MM.1S (cell line): ENCODE measurements around the gene ZNF555.
"Not testable (repeated sequence)": the region's sequence is repeated elsewhere in the genome, so short reads cannot be mapped to it uniquely, and the experiment has no call there.

Experiments
- DNase-seq: peaks from one replicate; pipeline ENCODE4 v3.0.0-alpha.2; 2015
- H2AFZ ChIP-seq: fragments of 300-600 bp; sonication (generic); 2 replicates; pipeline ENCODE4 v1.6.0; 2016; ENCODE audit warnings: antibody characterized with exemption, low read length
- H3F3A ChIP-seq: fragments of 300-600 bp; sonication (generic); 2 replicates; pipeline ENCODE4 v1.6.1; 2016; ENCODE audit warnings: mild to moderate bottlenecking, antibody characterized with exemption, low read length, moderate library complexity, mixed read lengths; ENCODE audit not compliant: insufficient read depth
- H3K27ac ChIP-seq: fragments of 300-600 bp; sonication (generic); 2 replicates; pipeline ENCODE4 v1.5.1; 2016; ENCODE audit warnings: mild to moderate bottlenecking, low read length
- H3K27me3 ChIP-seq: fragments of 300-600 bp; sonication (generic); replicated peaks from 2 replicates; pipeline ENCODE4 v1.6.0; 2016; ENCODE audit warnings: low read length; ENCODE audit not compliant: insufficient read depth
- H3K36me3 ChIP-seq: fragments of 300-600 bp; sonication (generic); replicated peaks from 2 replicates; pipeline ENCODE4 v1.6.1; 2016; ENCODE audit warnings: mild to moderate bottlenecking, low read length, mixed read lengths; ENCODE audit not compliant: insufficient read depth
- H3K4me1 ChIP-seq: fragments of 300-600 bp; sonication (generic); 2 replicates; pipeline ENCODE4 v1.6.1; 2016; ENCODE audit warnings: low read length, mixed read lengths
- H3K4me2 ChIP-seq: fragments of 300-600 bp; sonication (generic); 2 replicates; pipeline ENCODE4 v1.6.0; 2016; ENCODE audit warnings: low read depth, low read length
- H3K4me3 ChIP-seq: fragments of 300-600 bp; sonication (generic); 2 replicates; pipeline ENCODE4 v1.5.1; 2016; ENCODE audit warnings: low read length, mixed read lengths
- H3K79me2 ChIP-seq: fragments of 300-600 bp; sonication (generic); 2 replicates; pipeline ENCODE4 v1.6.1; 2016; ENCODE audit warnings: mixed run types, low read length, mixed read lengths
- H3K9ac ChIP-seq: fragments of 300-600 bp; sonication (generic); 2 replicates; pipeline ENCODE4 v1.6.1; 2016; ENCODE audit warnings: low read length, mixed read lengths
- H3K9me2 ChIP-seq: fragments of 300-600 bp; sonication (generic); replicated peaks from 2 replicates; pipeline ENCODE4 v1.6.1; 2016; ENCODE audit warnings: mild to moderate bottlenecking, low read length, mixed read lengths; ENCODE audit not compliant: insufficient read depth
- H3K9me3 ChIP-seq: fragments of 300-600 bp; sonication (generic); replicated peaks from 2 replicates; pipeline ENCODE4 v1.6.1; 2016; ENCODE audit warnings: mild to moderate bottlenecking, low read length, mixed read lengths; ENCODE audit not compliant: insufficient read depth
- H4K20me1 ChIP-seq: fragments of 300-600 bp; sonication (generic); 2 replicates; pipeline ENCODE4 v1.6.1; 2016; ENCODE audit warnings: mild to moderate bottlenecking, low read length, moderate library complexity, mixed read lengths; ENCODE audit not compliant: insufficient read depth
- EZH2 ChIP-seq: fragments of 300-600 bp; sonication (generic); optimal IDR thresholded peaks from 2 replicates; pipeline ENCODE3; 2017; ENCODE audit warnings: low read depth, mild to moderate bottlenecking, antibody characterized with exemption, low read length, mixed read lengths
- EZH2phosphoT487 ChIP-seq: fragments of 300-600 bp; sonication (generic); IDR thresholded peaks from 2 replicates; pipeline ENCODE4 v1.6.1; 2018; ENCODE audit warnings: antibody characterized with exemption, low read length
- TF ChIP-seq, protein P1 (sequence below): fragments of 300-600 bp; sonication (generic); IDR thresholded peaks from 2 replicates; pipeline ENCODE4 v1.5.1; 2016; ENCODE audit warnings: antibody characterized with exemption, low read length, mixed read lengths

Gene ZNF555

DNA sequence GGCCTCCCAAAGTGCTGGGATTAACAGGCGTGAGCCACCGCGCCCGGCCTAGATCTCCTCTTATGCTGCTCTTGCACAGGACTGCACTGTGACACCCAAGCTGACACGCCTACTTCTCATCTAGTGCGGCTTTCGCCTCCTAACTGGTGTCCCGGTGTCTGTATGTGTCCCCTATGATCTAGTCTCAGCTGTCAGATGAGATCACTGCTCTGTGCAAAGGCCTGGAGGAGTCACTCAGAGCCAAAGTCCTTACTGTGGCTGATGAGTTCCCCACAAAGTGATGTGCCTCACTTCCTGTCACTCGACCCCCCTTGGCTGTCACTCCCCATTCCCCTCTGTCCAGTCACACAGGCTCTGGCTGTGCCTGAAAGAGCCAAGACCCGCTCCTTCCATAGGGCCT, 28.3 kb downstream of the ZNF555 start:
- H3K9ac ChIP-seq: no peak overlapping the region
- no peak overlapping the region for H3K4me3 ChIP-seq
- no peaks in the 10 kb centered on the region for H3K4me1 ChIP-seq
- TF ChIP-seq, protein P1, sequence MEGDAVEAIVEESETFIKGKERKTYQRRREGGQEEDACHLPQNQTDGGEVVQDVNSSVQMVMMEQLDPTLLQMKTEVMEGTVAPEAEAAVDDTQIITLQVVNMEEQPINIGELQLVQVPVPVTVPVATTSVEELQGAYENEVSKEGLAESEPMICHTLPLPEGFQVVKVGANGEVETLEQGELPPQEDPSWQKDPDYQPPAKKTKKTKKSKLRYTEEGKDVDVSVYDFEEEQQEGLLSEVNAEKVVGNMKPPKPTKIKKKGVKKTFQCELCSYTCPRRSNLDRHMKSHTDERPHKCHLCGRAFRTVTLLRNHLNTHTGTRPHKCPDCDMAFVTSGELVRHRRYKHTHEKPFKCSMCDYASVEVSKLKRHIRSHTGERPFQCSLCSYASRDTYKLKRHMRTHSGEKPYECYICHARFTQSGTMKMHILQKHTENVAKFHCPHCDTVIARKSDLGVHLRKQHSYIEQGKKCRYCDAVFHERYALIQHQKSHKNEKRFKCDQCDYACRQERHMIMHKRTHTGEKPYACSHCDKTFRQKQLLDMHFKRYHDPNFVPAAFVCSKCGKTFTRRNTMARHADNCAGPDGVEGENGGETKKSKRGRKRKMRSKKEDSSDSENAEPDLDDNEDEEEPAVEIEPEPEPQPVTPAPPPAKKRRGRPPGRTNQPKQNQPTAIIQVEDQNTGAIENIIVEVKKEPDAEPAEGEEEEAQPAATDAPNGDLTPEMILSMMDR: no peak
- TF ChIP-seq EZH2: no peak
- no peak for TF ChIP-seq EZH2phosphoT487
- no peaks in the 10 kb centered on the region for H3K9me2 ChIP-seq
- no peak for DNase-seq
- H2AFZ ChIP-seq: no peak overlapping the region
- H3K36me3 ChIP-seq: no peaks in the 10 kb centered on the region
- no peak overlapping the region for H3K27ac ChIP-seq
- no peaks in the 10 kb centered on the region for H4K20me1 ChIP-seq
- H3K4me2 ChIP-seq: no peak overlapping the region
- H3F3A ChIP-seq: no peaks in the 10 kb centered on the region
- H3K9me3 ChIP-seq: no peaks in the 10 kb centered on the region
- H3K79me2 ChIP-seq: no peaks in the 10 kb centered on the region
- H3K27me3 ChIP-seq: peaks cover 38% of the 10 kb centered on the region

DNA sequence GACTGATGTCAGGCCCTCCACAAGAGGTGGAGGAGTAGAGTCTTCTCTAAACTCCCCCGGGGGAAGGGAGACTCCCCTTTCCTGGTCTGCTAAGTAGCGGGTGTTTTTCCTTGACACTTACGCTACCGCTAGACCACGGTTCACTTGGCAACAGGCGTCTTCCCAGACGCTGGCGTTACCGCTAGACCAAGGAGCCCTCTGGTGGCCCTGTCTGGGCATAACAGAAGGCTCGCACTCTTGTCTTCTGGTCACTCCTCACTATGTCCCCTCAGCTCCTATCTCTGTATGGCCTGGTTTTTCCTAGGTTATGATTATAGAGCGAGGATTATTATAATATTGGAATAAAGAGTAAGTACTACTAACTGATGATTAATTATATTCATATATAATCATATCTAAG, 30.9 kb downstream of the ZNF555 start:
- TF ChIP-seq, protein P1: peak; percentile 15
- not testable (repeated sequence) for H3K36me3 ChIP-seq, H3K79me2 ChIP-seq, DNase-seq, H3K9me3 ChIP-seq, H2AFZ ChIP-seq, H3K27ac ChIP-seq, H3K9me2 ChIP-seq, H3K4me3 ChIP-seq, H3K4me2 ChIP-seq, H3K9ac ChIP-seq, H3F3A ChIP-seq, H3K4me1 ChIP-seq, H4K20me1 ChIP-seq
- H3K27me3 ChIP-seq: peaks cover 26% of the 10 kb centered on the region; the same call in 1 of the 2 replicates

DNA sequence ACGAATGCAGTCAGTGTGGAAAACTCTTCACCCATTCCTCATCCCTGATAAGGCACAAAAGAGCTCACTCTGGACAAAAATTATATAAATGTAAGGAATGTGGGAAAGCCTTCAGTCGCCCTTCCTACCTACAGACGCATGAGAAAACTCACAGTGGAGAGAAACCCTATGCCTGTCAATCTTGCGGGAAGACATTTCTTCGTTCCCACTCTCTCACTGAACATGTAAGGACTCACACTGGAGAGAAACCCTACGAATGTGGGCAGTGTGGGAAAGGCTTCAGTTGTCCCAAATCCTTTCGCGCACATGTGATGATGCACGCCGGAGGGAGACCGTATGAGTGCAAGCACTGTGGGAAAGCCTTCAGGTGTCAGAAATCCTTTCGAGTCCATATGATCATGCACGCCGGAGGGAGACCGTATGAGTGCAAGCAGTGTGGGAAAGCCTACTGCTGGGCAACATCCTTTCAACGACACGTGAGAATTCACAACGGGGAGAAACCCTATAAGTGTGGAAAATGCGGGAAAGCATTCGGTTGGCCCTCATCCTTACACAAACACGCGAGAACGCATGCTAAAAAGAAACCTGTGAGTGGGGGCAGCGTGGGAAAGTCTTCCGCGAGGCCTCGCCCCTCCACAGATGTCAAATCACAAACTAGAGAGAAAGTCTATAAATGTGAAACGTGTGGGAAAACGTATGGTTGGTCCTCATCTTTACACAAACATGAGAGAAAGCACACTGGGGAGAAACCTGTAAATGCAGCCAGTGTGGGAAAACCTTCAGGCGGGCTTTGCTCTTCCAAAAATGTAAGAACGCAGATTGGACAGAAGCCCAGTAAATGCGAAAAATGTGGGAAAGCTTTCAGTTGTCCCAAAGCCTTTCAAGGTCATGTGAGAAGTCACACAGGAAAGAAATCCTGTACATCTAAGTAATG, 36.4 kb downstream of the ZNF555 start:
- Histone ChIP-seq H3K27me3 (peaks cover 44% of the 10 kb centered on the region), H3K4me1 (no peaks in the 10 kb centered on the region), H3K9ac (no peak overlapping the region), H3K9me2 (no peaks in the 10 kb centered on the region), H3K4me2 (no peak overlapping the region), H3K79me2 (no peaks in the 10 kb centered on the region), H2AFZ (no peak overlapping the region), H3K36me3 (no peaks in the 10 kb centered on the region), H3K9me3 (0 out of 2 replicates have a peak, but pooled peaks cover 6% of the 10 kb centered on the region), H3F3A (no peaks in the 10 kb centered on the region), H4K20me1 (no peaks in the 10 kb centered on the region), H3K4me3 (no peak overlapping the region), H3K27ac (no peak overlapping the region)
- DNase-seq: no peak
- TF ChIP-seq EZH2phosphoT487 (no peak), EZH2 (no peak)
- TF ChIP-seq, protein P1: no peak
